Non-pigmented ciliary epithelial cell (primary cell): ENCODE results near the gene HOXB9.

Experiments
- DNase-seq: peaks from one replicate; pipeline ENCODE4 v3.0.0-alpha.2; 2010; ENCODE audit warnings: low read depth

HOXB9 gene

GRCh38 chr17:48583708-48584222 is 42.4 kb downstream of the HOXB9 start:
- DNase-seq = no peak

GRCh38 chr17:48582750-48583069 is 43.4 kb downstream of the HOXB9 start:
- DNase-seq = no peak

GRCh38 chr17:48579760-48580554 is 46.2 kb downstream of the HOXB9 start:
- DNase-seq = no peak

- DNase-seq = no peak
Observed at GRCh38 chr17:48579471-48579759, 46.7 kb downstream of the HOXB9 start.

DNA sequence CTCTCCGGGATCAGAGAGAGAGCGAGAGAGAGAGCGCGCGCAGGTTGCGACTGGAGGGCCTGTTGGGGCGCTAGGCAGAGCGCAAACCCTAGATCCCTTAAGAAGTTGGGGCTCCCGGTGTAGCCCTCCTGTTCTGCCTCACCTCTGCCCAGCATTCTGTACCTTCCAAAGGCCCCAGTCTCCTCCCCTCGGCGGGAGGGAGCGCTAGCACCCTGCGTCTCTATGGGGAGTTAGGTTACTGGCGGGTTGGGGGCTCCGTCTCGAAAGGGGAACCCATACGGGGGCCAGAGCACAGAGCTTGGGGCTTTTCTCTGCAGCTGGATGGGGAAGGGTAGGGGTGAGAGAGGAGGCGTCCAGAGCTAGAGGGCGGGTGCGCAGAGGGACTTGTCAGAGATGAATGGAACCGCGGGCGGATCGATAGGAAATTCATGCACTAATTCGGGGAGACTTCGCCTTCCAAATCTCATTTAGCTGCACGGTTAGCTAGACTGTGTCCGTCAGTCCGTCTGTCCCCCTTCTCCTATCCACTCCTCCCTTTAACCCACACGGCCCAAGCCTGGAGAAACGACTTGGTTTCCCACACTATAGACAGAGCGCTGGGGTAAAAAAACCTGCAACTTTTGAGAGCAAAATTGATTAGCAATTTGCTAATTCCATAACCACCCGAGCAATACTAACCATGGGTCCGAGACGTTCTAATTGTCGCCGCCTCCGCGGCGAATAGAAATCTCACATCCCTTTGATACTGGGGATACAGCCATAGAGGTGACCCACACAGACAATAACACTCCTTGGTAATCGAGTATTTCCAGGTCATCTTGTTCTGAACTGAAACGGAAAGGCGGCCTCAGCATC is 47.3 kb downstream of the HOXB9 start:
- DNase-seq = no peak

DNA sequence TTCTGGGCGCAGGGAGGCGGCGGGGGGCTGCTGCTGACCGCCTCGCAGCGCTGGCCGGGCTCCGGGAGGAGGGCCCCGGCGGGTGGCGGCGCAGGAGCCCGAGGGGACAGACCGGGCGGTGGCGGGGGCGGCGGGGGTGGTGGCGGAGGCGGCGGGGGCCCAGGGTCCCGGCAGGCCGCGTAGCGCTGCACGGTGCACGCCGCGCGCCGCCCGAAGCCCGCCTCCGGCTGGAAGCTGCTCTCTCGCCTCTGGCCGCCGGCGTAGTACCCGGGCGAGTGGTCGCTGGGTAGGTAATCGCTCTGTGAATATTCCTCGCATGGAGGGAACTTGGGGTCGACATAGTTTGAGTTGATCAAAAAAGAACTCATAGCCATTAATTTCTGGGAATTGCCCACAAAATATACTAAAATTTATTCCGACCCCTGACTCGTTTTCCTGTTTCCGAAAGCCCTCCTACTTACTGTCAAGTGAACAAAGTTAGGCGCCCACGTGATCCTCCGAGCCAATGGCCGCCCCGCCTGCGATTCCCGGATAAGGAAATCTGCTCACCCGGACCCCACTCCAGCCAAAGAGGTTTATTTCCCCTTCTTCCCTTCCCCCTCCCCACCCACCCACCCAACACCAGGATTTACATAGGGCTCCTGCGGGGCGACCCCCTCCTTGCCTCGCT is 48.1 kb downstream of the HOXB9 start, which contains the start of gene HOXB4:
Gene HOXB4, minus strand, starts transcription at position 405 of the 670 bp plus-strand sequence. Its CDS starts 31 bp downstream, at position 374.
- DNase-seq = no peak

DNA sequence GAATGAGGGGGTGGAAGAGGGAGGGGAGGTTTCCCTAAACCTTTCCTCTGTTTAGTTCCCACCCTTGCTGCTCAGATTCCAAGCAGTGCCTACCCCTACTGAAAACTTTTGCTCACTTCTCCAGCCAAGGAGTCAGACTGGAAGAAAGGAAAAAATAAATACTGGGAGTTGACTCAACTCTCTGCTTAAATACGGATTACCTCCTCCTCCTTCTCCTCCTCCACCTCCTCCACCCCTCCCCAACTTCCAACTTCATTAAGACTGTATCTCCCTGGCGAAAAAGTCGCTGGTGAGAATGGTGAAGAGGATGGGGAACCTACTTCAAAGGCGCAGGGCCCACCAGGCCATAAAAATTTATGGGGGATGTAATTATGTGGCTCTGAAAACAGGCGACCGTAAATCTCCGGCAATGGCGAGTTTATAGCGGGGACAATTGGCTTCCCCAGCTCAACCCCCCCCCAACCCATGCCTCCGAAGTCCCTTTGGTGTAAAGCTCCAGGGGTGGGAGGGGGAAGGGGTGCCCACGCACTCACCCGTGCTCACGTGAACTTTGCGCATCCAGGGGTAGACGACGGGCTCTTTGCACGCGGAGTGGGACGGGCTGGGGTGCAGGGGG is 48.7 kb downstream of the HOXB9 start:
- no peak for DNase-seq

GRCh38 chr17:48576479-48577309 is 49.5 kb downstream of the HOXB9 start:
- no peak for DNase-seq

DNA sequence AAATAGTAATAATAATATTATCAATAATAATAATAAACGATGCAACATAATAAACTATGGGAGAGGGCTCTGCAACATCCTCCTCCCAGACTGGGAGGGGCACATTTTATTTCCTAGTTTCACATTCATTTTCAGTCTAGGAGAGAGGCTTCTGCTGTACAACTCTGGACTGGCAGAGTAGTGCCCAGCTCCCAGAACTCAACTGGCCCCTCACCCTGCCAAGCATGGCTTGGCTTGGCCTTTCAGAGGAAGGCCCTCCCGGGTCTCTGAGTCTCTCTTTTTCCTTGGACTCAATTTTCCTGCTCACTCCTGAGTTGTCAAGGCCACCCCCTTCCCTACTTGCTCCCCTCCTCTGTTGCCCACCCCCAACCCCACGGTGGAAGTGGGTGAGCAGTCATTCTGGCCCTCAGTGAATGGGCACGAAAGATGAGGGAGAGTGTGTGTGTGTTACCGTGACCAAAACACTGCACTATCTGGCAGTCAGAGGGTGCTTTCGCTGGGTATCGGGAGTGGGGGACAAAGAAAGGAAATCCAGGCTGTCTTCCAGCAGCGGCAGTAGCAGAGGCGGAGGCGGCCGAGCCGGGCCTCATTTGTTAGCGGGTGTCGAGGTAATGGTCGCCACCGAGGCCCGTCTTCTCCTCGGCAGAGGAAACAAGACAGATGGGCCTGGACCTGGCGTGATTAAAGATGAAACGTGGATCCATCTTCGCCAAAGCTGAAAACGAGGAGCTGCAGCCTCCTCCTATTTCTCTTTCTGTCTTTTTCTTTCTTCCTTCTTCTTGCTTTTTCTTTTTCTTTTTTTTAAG is 50.3 kb downstream of the HOXB9 start:
- no peak for DNase-seq

DNA sequence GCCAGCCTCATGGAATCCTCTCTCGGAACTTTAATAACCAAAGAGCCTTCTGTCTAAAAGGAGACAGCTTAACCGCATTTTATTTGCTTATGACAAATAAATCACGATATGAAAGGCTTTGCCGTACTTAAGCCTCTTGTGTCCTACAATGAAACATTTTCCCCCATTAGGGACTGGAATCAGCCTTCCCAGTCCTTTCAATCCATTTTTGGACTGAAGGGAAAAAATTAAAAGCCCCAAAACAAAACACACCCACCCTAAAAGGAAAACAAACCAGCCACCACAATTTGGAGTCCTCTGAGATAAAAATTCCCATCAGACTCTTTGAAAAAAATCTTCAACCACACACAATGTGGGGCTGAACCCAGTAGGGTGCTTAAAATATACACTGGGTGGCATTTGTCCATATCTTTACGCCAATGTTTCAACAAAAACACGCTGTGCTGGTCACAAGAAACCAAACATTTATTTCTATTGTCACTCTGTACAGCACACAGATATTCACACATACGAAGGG is 51.0 kb downstream of the HOXB9 start:
- DNase-seq = no peak

DNA sequence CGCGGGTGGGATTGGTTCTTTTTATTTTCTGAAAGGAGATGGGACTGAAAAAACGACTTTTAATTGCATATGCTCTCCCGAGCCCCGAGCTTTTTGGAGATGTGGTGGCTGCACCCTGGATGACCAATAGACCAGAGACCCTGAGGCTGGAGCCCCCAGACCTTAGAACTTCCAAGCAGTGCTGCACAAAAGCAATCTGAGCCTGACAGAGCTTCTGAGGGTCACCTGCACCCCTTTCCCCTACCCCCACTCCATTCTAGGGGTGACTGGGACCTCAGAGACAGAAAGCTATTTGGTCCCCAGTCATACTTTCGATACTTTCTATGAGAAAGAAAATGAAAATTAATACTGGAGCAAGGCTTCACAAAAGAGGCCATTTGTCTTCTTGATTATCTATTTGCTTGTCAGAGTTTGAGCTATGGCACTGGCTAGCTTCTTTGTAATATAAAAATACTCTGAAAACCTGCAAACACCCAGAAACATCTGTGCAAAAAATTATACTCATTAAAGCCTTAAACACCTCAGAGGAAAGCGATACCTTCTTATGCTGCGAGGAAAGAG is 51.6 kb downstream of the HOXB9 start:
- no peak for DNase-seq

GRCh38 chr17:48571826-48572417 is 54.2 kb downstream of the HOXB9 start:
- no peak for DNase-seq
